IMR-90 (cell line): Measurements from ENCODE around the gene ZNF618. TPM values are rescaled to one million over a fixed set of nuclear protein-coding genes. Genes with fewer than 3 reads are reported as not detected.

ENCODE experiments used
- ATAC-seq: fragments of 200-7000 bp; cut with Tn5 transposase; 2 replicates; pipeline ENCODE4 v1.9.1; 2020; ENCODE audit warnings: low read depth, mild to moderate bottlenecking, moderate library complexity
- BruUV-seq: library from RNA; stranded (reverse); fragments of 400-500 nt; replicated peaks from 2 replicates; lab custom pipeline; 2021; lab: Mats Ljungman, UMichigan
- CTCF ChIA-PET: fragments of 300-600 bp; formaldehyde crosslinking; extraction: SDS; loops from one replicate; lab custom pipeline; 2021; ENCODE audit warnings: antibody characterized with exemption; lab: Yijun Ruan, JAX
- POLR2A ChIA-PET: fragments of 300-600 bp; sonication (Branson Sonifier 250); formaldehyde crosslinking; loops from one replicate; lab custom pipeline; 2022; ENCODE audit warnings: antibody characterized with exemption; ENCODE audit not compliant: unreplicated experiment; lab: Charles Lee
- DNase-seq: peaks from one replicate; pipeline ENCODE4 v3.0.0; 2013
- H2AFZ ChIP-seq: replicated peaks from 2 replicates; pipeline ENCODE3; 2013; ENCODE audit warnings: low read length, mild to moderate bottlenecking; ENCODE audit not compliant: poor library complexity
- H2AK5ac ChIP-seq: 2 replicates; pipeline ENCODE4 v1.6.1; 2013; ENCODE audit warnings: low read depth, low read length, inconsistent platforms
- H2AK9ac ChIP-seq: replicated peaks from 2 replicates; pipeline ENCODE3; 2013; ENCODE audit warnings: mild to moderate bottlenecking, low read depth, low read length, moderate library complexity; ENCODE audit not compliant: poor library complexity
- H2BK120ac ChIP-seq: 2 replicates; pipeline ENCODE4 v1.6.1; 2013; ENCODE audit warnings: low read depth, low read length, inconsistent platforms
- H2BK15ac ChIP-seq: 3 replicates; pipeline ENCODE4 v1.6.1; 2013; ENCODE audit warnings: low read depth, low read length, inconsistent platforms
- H2BK20ac ChIP-seq: 2 replicates; pipeline ENCODE4 v1.6.1; 2013; ENCODE audit warnings: low read depth, mild to moderate bottlenecking, inconsistent platforms, low read length, moderate library complexity
- H2BK5ac ChIP-seq: 2 replicates; pipeline ENCODE4 v1.6.1; 2013; ENCODE audit warnings: mild to moderate bottlenecking, low read depth, low read length, inconsistent platforms; ENCODE audit not compliant: poor library complexity, severe bottlenecking
- H3K14ac ChIP-seq: replicated peaks from 2 replicates; pipeline ENCODE4 v1.6.1; 2013; ENCODE audit warnings: low read depth, low read length, inconsistent platforms
- H3K18ac ChIP-seq: 2 replicates; pipeline ENCODE4 v1.6.1; 2013; ENCODE audit warnings: low read depth, low read length, control low read depth
- H3K23ac ChIP-seq: 2 replicates; pipeline ENCODE4 v1.6.1; 2013; ENCODE audit warnings: low read depth, low read length, inconsistent platforms
- H3K27ac ChIP-seq: 2 replicates; pipeline ENCODE4 v1.5.1; 2013; ENCODE audit warnings: mild to moderate bottlenecking, control low read depth, low read length; ENCODE audit not compliant: insufficient read depth
- H3K27me3 ChIP-seq: 2 replicates; pipeline ENCODE4 v1.6.1; 2013; ENCODE audit warnings: low read length; ENCODE audit not compliant: control insufficient read depth, insufficient read depth
- H3K36me3 ChIP-seq: 2 replicates; pipeline ENCODE4 v1.6.1; 2013; ENCODE audit warnings: low read length, mixed read lengths; ENCODE audit not compliant: control insufficient read depth, insufficient read depth
- H3K4ac ChIP-seq: 2 replicates; pipeline ENCODE4 v1.6.1; 2013; ENCODE audit warnings: low read depth, low read length, inconsistent platforms
- H3K4me1 ChIP-seq: 2 replicates; pipeline ENCODE4 v1.6.1; 2013; ENCODE audit warnings: low read length, mixed read lengths; ENCODE audit not compliant: control insufficient read depth, insufficient read depth
- H3K4me2 ChIP-seq: 2 replicates; pipeline ENCODE4 v1.6.1; 2013; ENCODE audit warnings: low read depth, mild to moderate bottlenecking, control low read depth, low read length, moderate library complexity
- H3K4me3 ChIP-seq: 2 replicates; pipeline ENCODE4 v1.5.1; 2013; ENCODE audit warnings: low read depth, mild to moderate bottlenecking, control low read depth, low read length, moderate library complexity; ENCODE audit not compliant: insufficient read depth
- H3K56ac ChIP-seq: 2 replicates; pipeline ENCODE4 v1.6.1; 2013; ENCODE audit warnings: low read length, inconsistent platforms; ENCODE audit not compliant: insufficient read depth; ENCODE audit errors: extremely low read depth
- H3K79me1 ChIP-seq, 2 experiments: 2 replicates each; pipeline ENCODE4 v1.6.1; 2013; ENCODE audit warnings: low read length in 2 of 2, inconsistent platforms in 1 of 2, low read depth in 1 of 2
- H3K9ac ChIP-seq: 2 replicates; pipeline ENCODE4 v1.6.1; 2013; ENCODE audit warnings: low read depth, low read length, control low read depth
- H3K9me1 ChIP-seq: 2 replicates; pipeline ENCODE4 v1.6.1; 2013; ENCODE audit warnings: low read length, inconsistent platforms; ENCODE audit not compliant: insufficient read depth
- H3K9me3 ChIP-seq: 2 replicates; pipeline ENCODE4 v1.6.1; 2013; ENCODE audit warnings: low read length; ENCODE audit not compliant: control insufficient read depth, insufficient read depth
- H4K20me1 ChIP-seq: 2 replicates; pipeline ENCODE4 v1.6.1; 2013; ENCODE audit warnings: low read length, inconsistent platforms; ENCODE audit not compliant: insufficient read depth
- H4K5ac ChIP-seq: 2 replicates; pipeline ENCODE4 v1.6.1; 2013; ENCODE audit warnings: mild to moderate bottlenecking, low read depth, low read length, control low read depth
- H4K8ac ChIP-seq, 2 experiments: 2 replicates each; pipeline ENCODE4 v1.6.1; 2013; ENCODE audit warnings: low read depth in 2 of 2, low read length in 2 of 2, control low read depth in 1 of 2, inconsistent platforms in 1 of 2
- H4K91ac ChIP-seq: 2 replicates; pipeline ENCODE4 v1.6.1; 2013; ENCODE audit warnings: low read depth, low read length, inconsistent platforms; ENCODE audit not compliant: insufficient read depth
- ELK1 ChIP-seq: fragments of 150-350 bp; IDR thresholded peaks from 2 replicates; pipeline ENCODE4 v1.6.1; 2016; ENCODE audit warnings: low read depth, mild to moderate bottlenecking, low read length, moderate library complexity, borderline replicate concordance
- MAZ ChIP-seq: IDR thresholded peaks from 2 replicates; pipeline ENCODE4 v1.6.1; 2012; ENCODE audit warnings: low read depth, mild to moderate bottlenecking, low read length, improper control_type of control experiment, moderate library complexity, borderline replicate concordance
- RCOR1 ChIP-seq: IDR thresholded peaks from 2 replicates; pipeline ENCODE4 v1.6.1; 2012; ENCODE audit warnings: mild to moderate bottlenecking, low read length, improper control_type of control experiment; ENCODE audit not compliant: insufficient replicate concordance
- WGBS, 2 experiments: methylation state at CpG; one replicate each; pipeline versions ENCODE4 v1.1.5 to v1.1.7; 2013; ENCODE audit warnings: missing lambda C conversion rate in 2 of 2; ENCODE audit not compliant: insufficient read length in 1 of 2; ENCODE audit errors: extremely low coverage in 2 of 2; 5-methylcytosine and 5-hydroxymethylcytosine counted together
- dilution Hi-C: fragments of 300-500 bp; cut with HindIII; formaldehyde crosslinking; loops from one replicate; pipeline ENCODE4 v1.14.3; 2018; ENCODE audit warnings: low sequenced_read_pairs; ENCODE audit not compliant: unreplicated experiment
- in situ Hi-C: fragments of 300-500 bp; cut with MboI; formaldehyde crosslinking; loops from 3 replicates; pipeline ENCODE4 v1.14.3; 2019; ENCODE audit warnings: low sequenced_read_pairs, inconsistent platforms, mixed read lengths
- intact Hi-C: fragments of 100-400 bp; cut with micrococcal nuclease; formaldehyde crosslinking; loops from 2 replicates; pipeline ENCODE4 v1.10.0; 2022
- polyA plus RNA-seq, 3 experiments: library from polyadenylated mRNA; depleted of rRNA; stranded (reverse); fragments of >200 nt; gene quantifications; 2 replicates each; pipeline ENCODE4 v1.2.3, GENCODE V29; 2012; ENCODE audit warnings: low replicate concordance in 1 of 3
- total RNA-seq: library from RNA; depleted of rRNA; stranded (reverse); fragments of >200 nt; gene quantifications from 2 replicates; pipeline ENCODE4 v1.2.3, GENCODE V29; 2012

Gene ZNF618
- total and polyA plus RNA-seq, 2 of the 4 experiments (the other 2 are of a cell fraction), result 8.2 to 9.4 TPM

GRCh38 chr9:113882181-113882580, 6.1 kb downstream of the ZNF618 start:
- no peak for TF ChIP-seq MAZ
- no peak for TF ChIP-seq RCOR1
- TF ChIP-seq ELK1, result no peak
- H3K18ac ChIP-seq, result no peak overlapping the region
- peaks cover 57% of the 10 kb centered on the region; the same call in 1 of the 2 replicates for H4K20me1 ChIP-seq
- H2AK5ac ChIP-seq, result no peak overlapping the region
- H3K4me1 ChIP-seq, result peaks cover 16% of the 10 kb centered on the region
- DNase-seq (no peak), ATAC-seq (no peak)
- H2BK120ac ChIP-seq, result no peak overlapping the region
- no TSS peak for BruUV-seq
- no peak overlapping the region for H2BK20ac ChIP-seq
- H3K27me3 ChIP-seq, result no peaks in the 10 kb centered on the region
- no peak overlapping the region for H4K5ac ChIP-seq
- no peak overlapping the region for H3K23ac ChIP-seq
- in situ Hi-C loops (no loop called here), intact Hi-C loops (no loop called here), dilution Hi-C loops (no loop called here)
- ChIA-PET CTCF (no interaction called here), POLR2A (no interaction called here)
- no peaks in the 10 kb centered on the region for H3K36me3 ChIP-seq
- no peak overlapping the region for H2BK15ac ChIP-seq
- H3K9me3 ChIP-seq, result no peaks in the 10 kb centered on the region
- no peak overlapping the region for H2AK9ac ChIP-seq
- no peak overlapping the region for H3K4me3 ChIP-seq
- H4K8ac ChIP-seq, result no peak overlapping the region
- H3K27ac ChIP-seq, result no peak overlapping the region
- no peak overlapping the region for H4K91ac ChIP-seq
- no peak overlapping the region for H3K9ac ChIP-seq
- peaks cover 31 to 82% of the 10 kb centered on the region in 2 experiments for H3K79me1 ChIP-seq
- WGBS, 2 experiments, result 78% methylated on average over 5 of the region's 7 CpGs; no CpG with 5 or more reads in 1 of the 2 experiments
- no peak overlapping the region for H3K56ac ChIP-seq
- H2AFZ ChIP-seq, result no peak overlapping the region
- no peak overlapping the region for H3K4me2 ChIP-seq
- H3K4ac ChIP-seq, result no peak overlapping the region
- no peak overlapping the region for H3K14ac ChIP-seq
- H2BK5ac ChIP-seq, result no peak overlapping the region
- peaks cover 9% of the 10 kb centered on the region for H3K9me1 ChIP-seq
